Upper lobe of left lung (tissue), 4 donors: ENCODE measurements around the gene BRMS1.

Experiments
- CTCF ChIP-seq, 6 experiments: fragments of 450-650 bp in 4 of 6; fragments of 200-600 bp in 2 of 6; sonication (generic) in 2 of 6; IDR thresholded peaks; one replicate each; pipeline ENCODE4 v1.5.1; 2016 to 2019; ENCODE audit warnings: antibody characterized with exemption in 6 of 6
- EP300 ChIP-seq, 4 donors: sonication (generic); formaldehyde crosslinking; IDR thresholded peaks; one replicate each; pipeline ENCODE4 v1.5.1; 2017; ENCODE audit warnings: antibody characterized with exemption in 4 of 4, control low read depth in 2 of 4
- POLR2A ChIP-seq, 4 donors: fragments of 450-650 bp; IDR thresholded peaks; one replicate each; pipeline ENCODE4 v1.5.1; 2016 to 2017; ENCODE audit warnings: antibody characterized with exemption in 4 of 4, mild to moderate bottlenecking in 2 of 4
- POLR2AphosphoS5 ChIP-seq, 2 donors: sonication (generic); formaldehyde crosslinking; IDR thresholded peaks; one replicate each; pipeline ENCODE4 v1.5.1; 2017; ENCODE audit warnings: antibody characterized with exemption in 2 of 2

GRCh38 chr11:66297610-66298009 lies 47.3 kb downstream of the BRMS1 start:
- no peak for TF ChIP-seq POLR2A (IDR thresholded peaks at IDR 0.05)
- TF ChIP-seq CTCF (IDR thresholded peaks at IDR 0.05) = no peak
- TF ChIP-seq POLR2AphosphoS5 (IDR thresholded peaks at IDR 0.05) = no peak
- no peak for TF ChIP-seq EP300 (IDR thresholded peaks at IDR 0.05)
